Left ventricle myocardium superior (tissue), 1 donor: ENCODE measurements around the gene TFDP3. TPM values are rescaled to one million over a fixed set of nuclear protein-coding genes. Genes with fewer than 3 reads are reported as not detected.

Source experiments
- ATAC-seq: fragments of 200-7000 bp; cut with Tn5 transposase; one replicate; pipeline ENCODE4 v1.9.1; 2020; ENCODE audit warnings: mild to moderate bottlenecking, moderate library complexity
- DNase-seq: peaks from one replicate; pipeline ENCODE4 v3.0.0-alpha.2; 2020
- intact Hi-C: fragments of 100-400 bp; cut with micrococcal nuclease; formaldehyde crosslinking; loops from one replicate; pipeline ENCODE4 v1.11.0; 2022
- long read RNA-seq: library from polyadenylated mRNA; unstranded; transcript quantifications from one replicate; pipeline ENCODE4 v2.0.0, GENCODE V29; 2021
- total RNA-seq: library from RNA; stranded (reverse); fragmentation: NEBNext Ultra II Directional; extraction: Animal tissue kit (Norgen Biotek cat#: 25700); gene quantifications from one replicate; pipeline ENCODE4 v1.2.1, GENCODE V29; 2021
- donor health status: DM: no; HTN: yes; CAD: no; lungs with severe emphysema.

The TFDP3 gene
- not detected for total RNA-seq
- long read RNA-seq, result 0 reads

- ATAC-seq, result no peak
- no peak for DNase-seq
- intact Hi-C loops, result no loop called here
Measured at GRCh38 chrX:133218329-133218728, at the start of gene TFDP3. Gene TFDP3, minus strand, starts transcription at chrX:133218354. Its CDS starts 95 bp downstream, at chrX:133218259.

GRCh38 chrX:133267621-133268020, 49.5 kb upstream of the TFDP3 start:
- ATAC-seq, result no peak
- intact Hi-C loops, result no loop called here
- no peak for DNase-seq

GRCh38 chrX:133265331-133265730, 47.2 kb upstream of the TFDP3 start:
- intact Hi-C loops, result no loop called here
- ATAC-seq, result no peak
- no peak for DNase-seq

- DNase-seq (no peak), ATAC-seq (no peak)
- intact Hi-C loops, result no loop called here
Measured at GRCh38 chrX:133258481-133258880, 40.3 kb upstream of the TFDP3 start.

GRCh38 chrX:133254666-133255065, 36.5 kb upstream of the TFDP3 start:
- no peak for ATAC-seq
- intact Hi-C loops, result no loop called here
- no peak for DNase-seq

GRCh38 chrX:133251204-133251603, 33.0 kb upstream of the TFDP3 start:
- ATAC-seq, result no peak
- intact Hi-C loops, result no loop called here
- no peak for DNase-seq

- ATAC-seq (no peak), DNase-seq (no peak)
- intact Hi-C loops, result no loop called here
Measured at GRCh38 chrX:133250184-133251100, 32.3 kb upstream of the TFDP3 start.

- intact Hi-C loops, result no loop called here
- no peak for DNase-seq
- ATAC-seq, result no peak
Measured at GRCh38 chrX:133249266-133250058, 31.3 kb upstream of the TFDP3 start.

GRCh38 chrX:133248177-133248576, 30.0 kb upstream of the TFDP3 start:
- DNase-seq (no peak), ATAC-seq (no peak)
- intact Hi-C loops, result no loop called here

GRCh38 chrX:133246921-133247320, 28.8 kb upstream of the TFDP3 start:
- DNase-seq (no peak), ATAC-seq (no peak)
- intact Hi-C loops, result no loop called here

- intact Hi-C loops, result no loop called here
- ATAC-seq (no peak), DNase-seq (no peak)
Measured at GRCh38 chrX:133235830-133236229, 17.7 kb upstream of the TFDP3 start.

- intact Hi-C loops, result no loop called here
- ATAC-seq (no peak), DNase-seq (no peak)
Measured at GRCh38 chrX:133232331-133232730, 14.2 kb upstream of the TFDP3 start.

GRCh38 chrX:133229361-133229760, 11.2 kb upstream of the TFDP3 start:
- no peak for DNase-seq

GRCh38 chrX:133215747-133216146, 2.4 kb downstream of the TFDP3 start:
- DNase-seq (no peak), ATAC-seq (no peak)
- intact Hi-C loops, result no loop called here

More at GRCh38 chrX:133229361-133229760, 11.2 kb upstream of the TFDP3 start:
- intact Hi-C loops, result no loop called here
- ATAC-seq, result no peak

GRCh38 chrX:133215017-133215416, 3.1 kb downstream of the TFDP3 start:
- no peak for ATAC-seq
- intact Hi-C loops, result no loop called here
- no peak for DNase-seq

GRCh38 chrX:133214301-133214700, 3.9 kb downstream of the TFDP3 start:
- DNase-seq (no peak), ATAC-seq (no peak)
- intact Hi-C loops, result no loop called here

GRCh38 chrX:133213117-133213516, 5.0 kb downstream of the TFDP3 start:
- intact Hi-C loops, result no loop called here
- ATAC-seq (no peak), DNase-seq (no peak)

GRCh38 chrX:133207751-133208150, 10.4 kb downstream of the TFDP3 start:
- intact Hi-C loops, result no loop called here
- ATAC-seq, result no peak
- no peak for DNase-seq

- ATAC-seq (no peak), DNase-seq (no peak)
- intact Hi-C loops, result no loop called here
Measured at GRCh38 chrX:133191739-133192039, 26.5 kb downstream of the TFDP3 start.

GRCh38 chrX:133190877-133191738, 27.0 kb downstream of the TFDP3 start:
- intact Hi-C loops, result no loop called here
- DNase-seq (no peak), ATAC-seq (no peak)
